ENCODE measurements around the gene TBRG4.

Gene TBRG4

GRCh38 chr7:45073031-45073785, 38.3 kb downstream of the TBRG4 start:
- DNase-seq: no peak

GRCh38 chr7:45072131-45073030, 39.1 kb downstream of the TBRG4 start:
- no peak for DNase-seq

- DNase-seq: no peak
Measured at GRCh38 chr7:45071528-45071927, 40.0 kb downstream of the TBRG4 start.

GRCh38 chr7:45070254-45070642, 41.2 kb downstream of the TBRG4 start:
- DNase-seq: no peak

GRCh38 chr7:45069444-45070253, 41.8 kb downstream of the TBRG4 start:
- DNase-seq: no peak

GRCh38 chr7:45068236-45069023, 43.1 kb downstream of the TBRG4 start:
- no peak for DNase-seq

GRCh38 chr7:45067582-45067981, 43.9 kb downstream of the TBRG4 start:
- DNase-seq: no peak

GRCh38 chr7:45066409-45066808, 45.1 kb downstream of the TBRG4 start:
- DNase-seq: no peak

- DNase-seq: no peak
Measured at GRCh38 chr7:45065031-45065995, 46.2 kb downstream of the TBRG4 start.

GRCh38 chr7:45064047-45064725, 47.3 kb downstream of the TBRG4 start:
- no peak for DNase-seq

GRCh38 chr7:45061806-45062425, 49.6 kb downstream of the TBRG4 start:
- DNase-seq: no peak

- no peak for DNase-seq
Measured at GRCh38 chr7:45061352-45061751, 50.1 kb downstream of the TBRG4 start.

GRCh38 chr7:45060295-45060694, 51.2 kb downstream of the TBRG4 start:
- no peak for DNase-seq

- DNase-seq: no peak
Measured at GRCh38 chr7:45057878-45058277, 53.6 kb downstream of the TBRG4 start.

GRCh38 chr7:45055594-45056219, 55.8 kb downstream of the TBRG4 start:
- no peak for DNase-seq

GRCh38 chr7:45055016-45055415, 56.5 kb downstream of the TBRG4 start:
- no peak for DNase-seq

- no peak for DNase-seq
Measured at GRCh38 chr7:45054442-45054841, 57.1 kb downstream of the TBRG4 start.

- DNase-seq: no peak
Measured at GRCh38 chr7:45053941-45054340, 57.6 kb downstream of the TBRG4 start.

- no peak for DNase-seq
Measured at GRCh38 chr7:45053401-45053800, 58.1 kb downstream of the TBRG4 start.

- no peak for DNase-seq
Measured at GRCh38 chr7:45052011-45052410, 59.5 kb downstream of the TBRG4 start.

Measured in effector CD4-positive, alpha-beta T cell (primary cell).